Measurements from ENCODE around the gene PYCR2.

GRCh38 chr1:225889743-225890142 lies 34.3 kb downstream of the PYCR2 start:
- TF ChIP-seq YY1 (IDR thresholded peaks at IDR 0.05; ENCODE audit: insufficient read depth, insufficient read length) (no peak), ZNF274 (IDR thresholded peaks at IDR 0.05; ENCODE audit: low read depth, low read length) (no peak), SUZ12 (IDR thresholded peaks at IDR 0.05; ENCODE audit: extremely low read depth, insufficient read depth, insufficient read length) (no peak)

All from NT2/D1 (cell line).